Mucosa of gallbladder (tissue), 1 donor: Measurements from ENCODE around the gene FRMD3. TPM values are rescaled to one million over a fixed set of nuclear protein-coding genes. Genes with fewer than 3 reads are reported as not detected.
A peak's percentile ranks its signal among the peaks of the same experiment; 100 is the strongest.

ENCODE experiments used
- DNase-seq: peaks from one replicate; pipeline ENCODE4 v3.0.0-alpha.2; 2020; ENCODE audit warnings: low spot score
- total RNA-seq: library from RNA; stranded (reverse); gene quantifications from one replicate; pipeline ENCODE4 v1.2.1, GENCODE V29; 2021
- donor health status: DM: no; HTN: no; CAD: no.

FRMD3 gene
- total RNA-seq, 1 donor from 2014 or later, result 3.6 TPM

DNA sequence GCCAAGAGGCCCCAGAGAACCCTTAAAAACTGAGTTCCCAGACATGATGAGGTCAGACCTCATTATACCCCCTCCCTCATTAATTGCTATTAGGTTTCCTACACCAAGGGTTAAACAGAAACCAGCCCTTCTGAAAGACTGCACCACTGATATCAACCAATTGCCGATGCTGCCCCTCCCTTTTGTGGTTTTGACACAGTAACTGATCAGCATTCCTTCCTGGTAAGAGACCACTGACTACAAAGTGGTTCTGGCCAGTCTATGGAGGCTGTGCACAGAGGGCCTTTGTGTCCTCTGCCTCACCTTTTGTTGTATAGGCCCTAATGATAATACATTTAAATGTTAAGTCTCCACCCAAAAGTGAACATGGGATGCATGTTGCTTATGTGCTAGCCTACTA is 201.5 kb downstream of the FRMD3 start:
- no peak for DNase-seq

GRCh38 chr9:83334320-83334719 is 203.9 kb downstream of the FRMD3 start:
- DNase-seq, result peak; percentile 82

DNA sequence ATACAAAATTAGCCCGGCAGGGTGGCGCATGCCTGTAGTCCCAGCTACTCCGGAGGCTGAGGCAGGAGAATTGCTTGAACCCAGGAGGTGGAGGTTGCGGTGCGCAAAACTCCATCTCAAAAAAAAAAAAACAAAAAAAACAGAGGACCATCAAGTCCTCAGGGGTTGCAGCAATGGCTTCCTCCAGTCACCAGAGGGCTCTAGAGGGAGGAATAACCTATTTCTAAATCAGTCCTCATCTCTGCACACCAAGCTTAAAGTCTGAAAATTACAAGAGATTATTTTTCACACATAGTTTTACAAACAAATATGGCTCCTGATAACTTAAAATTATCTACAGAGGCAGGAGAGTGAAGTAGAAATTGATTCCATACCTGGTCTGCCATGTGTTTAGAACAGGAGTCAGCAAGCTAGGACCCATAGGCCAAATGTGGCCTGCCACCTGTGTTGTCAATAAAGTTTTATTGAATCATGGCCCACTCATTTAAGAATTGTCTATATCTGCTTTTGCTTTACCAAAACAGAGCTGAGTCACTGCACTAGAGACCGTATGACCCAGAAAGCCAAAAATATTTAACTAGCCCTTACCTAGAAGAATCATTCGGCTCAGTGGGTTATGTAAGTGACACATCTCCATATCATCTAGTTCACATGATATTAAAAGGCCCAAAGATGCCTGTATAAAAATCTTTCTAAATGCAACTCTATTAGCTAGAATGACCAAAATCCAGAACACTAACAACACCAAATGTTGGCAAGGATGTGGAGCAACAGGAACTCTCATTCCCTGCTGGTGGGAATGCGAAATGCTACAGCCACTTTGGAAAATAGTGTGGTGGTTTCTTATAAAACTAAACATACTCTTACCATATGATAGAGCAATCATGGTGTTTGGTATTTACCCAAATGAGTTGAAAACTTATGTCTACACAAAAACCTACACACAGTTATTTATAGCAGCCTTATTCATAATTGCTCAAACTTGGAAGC is 207.7 kb downstream of the FRMD3 start:
- DNase-seq, result no peak

- no peak for DNase-seq
Measured at GRCh38 chr9:83327750-83328622, 210.2 kb downstream of the FRMD3 start.

DNA sequence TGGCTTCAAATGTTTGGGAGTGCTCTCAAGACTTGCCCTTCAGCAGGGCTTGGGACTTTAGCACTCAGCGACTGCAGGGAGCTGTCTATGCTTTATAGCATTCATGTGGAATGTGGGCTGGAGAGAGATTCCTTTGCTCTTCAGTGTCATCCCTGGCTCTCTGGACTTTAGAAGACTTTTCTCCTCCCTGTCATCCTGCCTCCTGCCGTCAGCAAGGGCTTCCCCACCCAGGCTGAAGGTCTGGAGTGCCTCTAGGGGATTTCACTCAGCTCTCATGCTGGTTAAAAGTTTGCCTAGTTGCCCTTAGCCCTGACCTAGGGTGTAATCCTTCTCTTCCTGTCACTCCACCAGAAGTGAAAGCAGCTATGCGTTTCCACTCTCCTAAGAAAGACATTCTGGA is 210.9 kb downstream of the FRMD3 start:
- no peak for DNase-seq

DNA sequence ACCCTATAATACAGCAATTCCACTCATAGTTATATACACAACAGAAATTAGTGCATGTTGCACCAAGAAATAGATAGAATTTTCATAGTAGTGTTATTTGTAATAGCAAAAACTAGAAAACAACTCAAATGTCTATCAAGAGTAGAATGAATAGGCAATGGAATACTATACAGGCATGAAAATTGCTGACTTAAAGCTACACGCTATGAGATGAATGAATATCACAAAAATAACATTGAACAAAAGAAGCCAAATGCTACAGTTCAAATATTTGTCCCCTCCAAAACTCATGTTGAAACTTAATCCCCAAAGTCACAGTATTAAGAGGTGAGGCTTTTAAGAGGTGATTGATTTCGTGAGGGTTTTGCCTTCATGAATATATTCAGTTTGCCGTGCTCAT is 215.1 kb downstream of the FRMD3 start:
- no peak for DNase-seq

DNA sequence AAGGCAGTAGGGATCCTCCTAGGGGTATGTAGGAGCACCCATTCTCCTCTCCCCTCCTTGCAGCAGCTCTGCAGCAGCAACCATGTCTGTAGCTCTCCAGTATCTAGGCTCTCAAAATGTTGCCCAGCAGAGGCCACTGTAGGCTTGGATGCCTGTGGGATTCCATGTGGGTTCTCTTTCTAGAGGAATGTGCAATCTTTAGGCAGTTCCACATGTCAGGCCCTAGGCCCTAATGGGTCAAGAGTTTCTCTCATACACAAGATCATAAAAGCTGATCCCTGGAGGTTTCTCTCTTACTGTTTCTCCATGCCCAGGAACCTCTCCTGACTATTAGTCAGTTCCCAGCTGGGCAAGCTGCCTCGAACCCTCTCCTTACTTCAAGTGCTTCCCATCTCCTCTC is 215.8 kb downstream of the FRMD3 start:
- no peak for DNase-seq

GRCh38 chr9:83317244-83317643 is 221.0 kb downstream of the FRMD3 start:
- no peak for DNase-seq

DNA sequence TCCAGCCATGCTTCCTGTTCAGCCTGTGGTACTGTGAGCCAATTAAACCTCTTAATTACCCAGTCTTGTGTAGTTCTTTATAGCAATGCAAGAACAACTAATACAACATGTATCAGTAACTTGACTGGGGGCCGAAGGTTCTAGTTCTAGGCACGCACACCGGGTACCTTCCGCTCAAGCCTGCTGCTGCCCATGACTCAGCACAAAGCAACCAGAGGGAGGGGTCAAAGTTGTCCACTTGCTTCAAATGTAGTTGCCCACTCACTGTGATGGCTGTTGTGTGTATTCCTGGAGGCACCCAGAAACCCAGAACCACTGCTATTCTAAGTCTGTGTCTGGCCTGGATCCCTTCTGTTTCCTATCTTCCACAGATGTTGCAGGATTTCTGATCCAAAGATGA is 222.6 kb downstream of the FRMD3 start:
- DNase-seq, result no peak

DNA sequence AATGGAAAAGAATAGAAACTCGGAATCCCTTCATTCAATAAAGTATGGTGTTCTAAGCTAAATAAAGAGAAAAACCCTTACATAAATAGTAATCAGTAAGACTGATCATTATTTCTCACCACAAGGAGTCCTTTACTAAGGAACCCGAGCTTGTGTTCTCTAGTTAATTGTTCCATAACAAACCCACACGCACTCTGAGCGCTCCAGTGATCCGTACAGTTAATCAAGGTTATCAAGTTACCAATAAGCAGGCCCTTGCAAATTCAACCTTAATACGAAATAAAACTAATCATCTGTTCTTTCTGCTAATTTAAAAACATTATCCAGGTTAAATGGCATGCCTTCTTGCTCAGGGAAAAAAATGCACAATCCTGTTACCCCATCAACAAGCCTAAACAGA is 224.4 kb downstream of the FRMD3 start:
- DNase-seq, result no peak

GRCh38 chr9:83312537-83312936 is 225.7 kb downstream of the FRMD3 start:
- DNase-seq, result no peak

- no peak for DNase-seq
Measured at GRCh38 chr9:83307066-83307724, 231.0 kb downstream of the FRMD3 start.

GRCh38 chr9:83304686-83305085 is 233.5 kb downstream of the FRMD3 start:
- DNase-seq, result peak; percentile 70

DNA sequence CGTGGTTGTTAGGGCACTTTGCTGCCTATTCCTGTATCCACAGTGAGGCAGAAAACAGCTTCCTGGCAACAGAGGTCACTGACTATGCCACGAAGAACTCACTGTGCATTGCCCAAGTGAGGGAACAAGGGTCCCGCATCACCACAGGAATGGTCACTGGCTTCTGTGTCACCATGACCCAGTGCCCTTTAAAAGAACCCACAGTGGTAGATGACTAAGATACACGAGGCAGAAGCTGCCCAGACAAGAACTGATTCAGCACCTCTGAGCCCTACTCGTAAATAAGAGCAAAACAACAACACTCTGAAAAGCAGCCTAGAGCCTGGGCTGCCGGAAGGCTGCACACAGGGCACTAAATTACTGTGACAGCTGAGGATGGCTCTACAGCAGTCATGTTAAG is 238.6 kb downstream of the FRMD3 start:
- no peak for DNase-seq

DNA sequence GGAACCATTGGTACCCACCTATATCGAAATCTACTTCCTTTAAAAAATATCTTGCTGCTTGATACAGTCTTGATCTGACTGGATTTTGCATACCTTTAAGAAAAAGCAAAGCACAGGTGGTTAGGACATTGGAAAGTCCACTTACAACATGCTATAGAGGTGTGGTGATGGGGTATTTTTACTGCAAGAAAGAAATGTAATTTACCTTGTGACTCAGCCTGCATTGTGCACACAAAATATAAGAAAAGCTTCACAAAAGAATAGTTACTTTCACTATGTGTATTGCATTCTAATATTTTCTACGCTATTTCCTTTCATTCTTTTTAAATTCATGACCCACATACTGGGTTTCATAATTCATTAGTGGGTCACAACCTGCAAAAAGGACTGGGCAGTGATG is 239.1 kb downstream of the FRMD3 start:
- DNase-seq, result no peak

GRCh38 chr9:83296123-83296522 is 242.1 kb downstream of the FRMD3 start:
- no peak for DNase-seq

GRCh38 chr9:83294816-83295215 is 243.4 kb downstream of the FRMD3 start:
- no peak for DNase-seq

- DNase-seq, result no peak
Measured at GRCh38 chr9:83291196-83291595, 247.0 kb downstream of the FRMD3 start.

DNA sequence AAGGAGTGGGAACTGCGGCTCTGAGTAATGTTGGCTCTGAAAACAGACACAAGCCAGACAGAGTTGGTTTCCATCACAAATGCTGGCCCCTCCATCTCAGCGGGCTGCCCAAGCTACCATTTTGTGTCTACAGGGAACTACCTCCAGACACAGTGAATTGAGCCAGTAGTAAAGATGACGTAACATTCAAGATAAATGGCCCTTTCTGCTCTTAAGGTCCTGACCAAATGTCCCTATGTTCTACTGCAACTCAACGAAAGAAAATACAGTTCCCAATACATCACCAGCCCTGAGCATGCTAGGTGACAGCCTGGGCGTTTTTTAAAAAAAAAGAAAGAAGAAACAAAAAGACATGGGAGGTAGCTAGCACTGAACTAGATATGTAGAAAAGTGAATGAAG is 247.5 kb downstream of the FRMD3 start:
- DNase-seq, result no peak

DNA sequence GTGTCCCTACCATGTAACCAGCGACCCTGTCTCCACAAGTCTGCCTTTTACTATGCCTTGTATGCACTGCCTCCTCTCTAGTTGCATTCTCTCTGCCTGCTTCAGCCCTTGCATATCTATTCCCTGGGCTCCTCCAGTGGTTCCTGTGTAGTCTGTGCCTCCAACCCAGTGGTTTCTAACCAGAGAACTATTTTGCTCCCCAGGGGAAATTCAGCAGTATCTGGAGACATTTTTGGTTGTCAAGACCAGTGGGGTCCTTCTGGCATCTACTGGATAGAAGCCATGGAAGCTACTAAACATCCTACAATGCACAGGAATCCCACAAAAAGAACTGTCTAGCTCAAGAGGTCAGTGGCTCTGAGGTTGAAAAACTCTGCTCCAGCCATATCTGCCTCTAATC is 251.2 kb downstream of the FRMD3 start:
- DNase-seq, result no peak

GRCh38 chr9:83285445-83286225 is 252.6 kb downstream of the FRMD3 start:
- no peak for DNase-seq
